Neuronal stem cell (in vitro differentiated cells): ENCODE measurements around the gene OGFOD2.

Source experiments
- DNase-seq: peaks from one replicate; pipeline ENCODE4 v3.0.0-alpha.2; 2013; ENCODE audit warnings: low spot score
- H2AFZ ChIP-seq: one replicate; pipeline ENCODE4 v1.6.1; 2013; ENCODE audit warnings: mild to moderate bottlenecking, low read length, inconsistent platforms
- H2AK5ac ChIP-seq: 2 replicates; pipeline ENCODE4 v1.6.1; 2013; ENCODE audit warnings: low read depth, mild to moderate bottlenecking, inconsistent platforms, low read length, moderate library complexity, mixed read lengths
- H2BK120ac ChIP-seq: 2 replicates; pipeline ENCODE4 v1.6.1; 2013; ENCODE audit warnings: low read depth, mild to moderate bottlenecking, inconsistent platforms, low read length, moderate library complexity, mixed read lengths
- H2BK12ac ChIP-seq: one replicate; pipeline ENCODE4 v1.6.1; 2013; ENCODE audit warnings: low read length, inconsistent platforms
- H2BK15ac ChIP-seq: 2 replicates; pipeline ENCODE4 v1.6.1; 2013; ENCODE audit warnings: mild to moderate bottlenecking, low read length, inconsistent platforms, mixed read lengths
- H2BK5ac ChIP-seq: one replicate; pipeline ENCODE4 v1.6.1; 2013; ENCODE audit warnings: inconsistent platforms, mild to moderate bottlenecking, low read length, moderate library complexity
- H3K14ac ChIP-seq: one replicate; pipeline ENCODE4 v1.6.1; 2013; ENCODE audit warnings: low read length, inconsistent platforms
- H3K18ac ChIP-seq: 2 replicates; pipeline ENCODE4 v1.6.1; 2013; ENCODE audit warnings: low read length, inconsistent platforms
- H3K23ac ChIP-seq: 2 replicates; pipeline ENCODE4 v1.6.1; 2013; ENCODE audit warnings: low read depth, mild to moderate bottlenecking, mixed read lengths, low read length, inconsistent platforms; ENCODE audit not compliant: poor library complexity
- H3K27ac ChIP-seq: replicated peaks from 3 replicates; pipeline ENCODE4 v1.5.1; 2013; ENCODE audit warnings: low read length, inconsistent platforms
- H3K27me3 ChIP-seq, 3 experiments: 2 replicates each; pipeline ENCODE4 v1.6.1; 2013; ENCODE audit warnings: low read length in 3 of 3, mild to moderate bottlenecking in 2 of 3, inconsistent platforms in 1 of 3, low read depth in 1 of 3, mixed read lengths in 1 of 3, moderate library complexity in 1 of 3; ENCODE audit not compliant: control insufficient read depth in 3 of 3, insufficient read depth in 3 of 3
- H3K36me3 ChIP-seq, 2 donors: replicated peaks in 1 of 2; 2 replicates each; pipeline ENCODE4 v1.6.1; 2013; ENCODE audit warnings: low read length in 2 of 2; ENCODE audit not compliant: control insufficient read depth in 2 of 2, insufficient read depth in 2 of 2
- H3K4ac ChIP-seq: 2 replicates; pipeline ENCODE4 v1.6.1; 2013; ENCODE audit warnings: inconsistent platforms, mild to moderate bottlenecking, low read length, moderate library complexity
- H3K4me1 ChIP-seq, 2 donors: 1 replicate in 1 of 2; 2 replicates in 1 of 2; pipeline ENCODE4 v1.6.1; 2013; ENCODE audit warnings: low read length in 2 of 2, low read depth in 1 of 2; ENCODE audit not compliant: control insufficient read depth in 2 of 2, insufficient read depth in 1 of 2
- H3K4me2 ChIP-seq: one replicate; pipeline ENCODE4 v1.6.1; 2013; ENCODE audit warnings: mild to moderate bottlenecking, low read length, inconsistent platforms; ENCODE audit not compliant: insufficient read depth, poor library complexity, severe bottlenecking
- H3K4me3 ChIP-seq, 2 donors: 2 replicates each; pipeline ENCODE4 v1.5.1; 2013; ENCODE audit warnings: low read length in 2 of 2, mild to moderate bottlenecking in 2 of 2, inconsistent platforms in 1 of 2, moderate library complexity in 1 of 2
- H3K79me1 ChIP-seq: one replicate; pipeline ENCODE4 v1.6.1; 2013; ENCODE audit warnings: low read depth, mild to moderate bottlenecking, inconsistent platforms, low read length, moderate library complexity
- H3K9ac ChIP-seq: one replicate; pipeline ENCODE4 v1.6.1; 2013; ENCODE audit warnings: mild to moderate bottlenecking, low read depth, low read length, inconsistent platforms; ENCODE audit not compliant: poor library complexity
- H3K9me3 ChIP-seq, 2 donors: replicated peaks in 1 of 2; 2 replicates each; pipeline versions ENCODE3 to v1.6.1; 2013; ENCODE audit warnings: low read length in 2 of 2, mild to moderate bottlenecking in 2 of 2, inconsistent platforms in 1 of 2, low read depth in 1 of 2, mixed read lengths in 1 of 2, moderate library complexity in 1 of 2; ENCODE audit not compliant: control insufficient read depth in 2 of 2, insufficient read depth in 1 of 2
- H4K8ac ChIP-seq: one replicate; pipeline ENCODE4 v1.6.1; 2013; ENCODE audit warnings: low read depth, mild to moderate bottlenecking, inconsistent platforms, low read length, moderate library complexity
- H4K91ac ChIP-seq: one replicate; pipeline ENCODE4 v1.6.1; 2013; ENCODE audit warnings: low read length, low read depth, mild to moderate bottlenecking, inconsistent platforms; ENCODE audit not compliant: poor library complexity
- WGBS, 2 donors: extraction: QIAGEN DNeasy Blood & Tissue Kit; methylation state at CpG; one replicate each; pipeline ENCODE4 v1.1.7; 2013; ENCODE audit warnings: missing lambda C conversion rate in 2 of 2, mixed read lengths in 1 of 2; ENCODE audit not compliant: insufficient read length in 2 of 2, insufficient replicate concordance in 1 of 2; ENCODE audit errors: extremely low coverage in 2 of 2; 5-methylcytosine and 5-hydroxymethylcytosine counted together

OGFOD2 gene

GRCh38 chr12:122975790-122976647 lies 975 bp downstream of the OGFOD2 start:
- Histone ChIP-seq H2BK15ac (peak overlapping the region; percentile 58), H2AK5ac (no peak overlapping the region), H2BK12ac (no peak overlapping the region), H4K91ac (no peak overlapping the region), H3K18ac (no peak overlapping the region), H3K79me1 (peaks cover 9% of the 10 kb centered on the region), H3K4me3 (peak overlapping the region; percentile 78 to 86), H4K8ac (no peak overlapping the region), H3K27me3 (no peaks in the 10 kb centered on the region), H2BK120ac (no peak overlapping the region), H2BK5ac (peak overlapping the region; percentile 99), H3K4me2 (peak overlapping the region; percentile 79), H3K4ac (no peak overlapping the region), H3K27ac (no peak overlapping the region), H3K36me3 (peaks cover 4 to 27% of the 10 kb centered on the region in 2 donors), H3K14ac (no peak overlapping the region), H3K9me3 (no peaks in the 10 kb centered on the region), H2AFZ (peak overlapping the region; percentile 98), H3K4me1 (peaks cover 11 to 18% of the 10 kb centered on the region in 2 donors), H3K9ac (peak overlapping the region; percentile 99), H3K23ac (peak overlapping the region; percentile 65)
- DNase-seq: no peak
- WGBS, 2 donors: no CpG with 5 or more reads among the region's 8 CpGs

GRCh38 chr12:122976648-122976975 lies 1.6 kb downstream of the OGFOD2 start:
- Histone ChIP-seq H2AFZ (no peak overlapping the region), H3K4me2 (peak overlapping the region; percentile 25), H2AK5ac (no peak overlapping the region), H2BK12ac (peak overlapping the region; percentile 41), H3K9me3 (no peaks in the 10 kb centered on the region), H3K79me1 (peaks cover 14% of the 10 kb centered on the region), H3K14ac (no peak overlapping the region), H3K4me3 (peak overlapping the region in 1 of 2 donors; percentile 78), H3K27me3 (no peaks in the 10 kb centered on the region), H3K18ac (no peak overlapping the region), H3K9ac (no peak overlapping the region), H3K27ac (no peak overlapping the region), H4K91ac (no peak overlapping the region), H2BK120ac (no peak overlapping the region), H2BK15ac (peak overlapping the region; percentile 58), H2BK5ac (no peak overlapping the region), H3K4ac (no peak overlapping the region), H3K36me3 (peaks cover 5 to 29% of the 10 kb centered on the region in 2 donors), H4K8ac (no peak overlapping the region), H3K23ac (peak overlapping the region; percentile 65), H3K4me1 (peaks cover 15 to 22% of the 10 kb centered on the region in 2 donors)
- no CpG with 5 or more reads among the region's 15 CpGs for WGBS, 2 donors
- DNase-seq: no peak

GRCh38 chr12:122977153-122977552 lies 2.1 kb downstream of the OGFOD2 start:
- Histone ChIP-seq H3K4me2 (no peak overlapping the region), H3K9ac (peak overlapping the region; percentile 44), H4K8ac (no peak overlapping the region), H3K27ac (no peak overlapping the region), H3K79me1 (peaks cover 17% of the 10 kb centered on the region), H2BK5ac (no peak overlapping the region), H3K27me3 (no peaks in the 10 kb centered on the region), H4K91ac (no peak overlapping the region), H3K4me3 (peak overlapping the region in 1 of 2 donors; percentile 78), H3K18ac (no peak overlapping the region), H2AK5ac (no peak overlapping the region), H3K23ac (peak overlapping the region; percentile 65), H3K4me1 (peaks cover 18 to 26% of the 10 kb centered on the region in 2 donors), H2BK15ac (no peak overlapping the region), H3K9me3 (no peaks in the 10 kb centered on the region), H3K36me3 (peaks cover 8 to 34% of the 10 kb centered on the region in 2 donors), H2BK120ac (no peak overlapping the region), H3K4ac (no peak overlapping the region), H2BK12ac (no peak overlapping the region), H2AFZ (no peak overlapping the region), H3K14ac (no peak overlapping the region)
- no CpG with 5 or more reads among the region's 6 CpGs for WGBS, 2 donors
- no peak for DNase-seq

GRCh38 chr12:122977655-122978392 lies 2.8 kb downstream of the OGFOD2 start:
- H3K18ac ChIP-seq: no peak overlapping the region
- H3K4me3 ChIP-seq: no peak overlapping the region

More at GRCh38 chr12:122977655-122978392, 2.8 kb downstream of the OGFOD2 start:
- H3K79me1 ChIP-seq: peaks cover 17% of the 10 kb centered on the region
- peak overlapping the region; percentile 9 for H2AK5ac ChIP-seq
- no peak overlapping the region for H4K91ac ChIP-seq
- H3K9me3 ChIP-seq: no peaks in the 10 kb centered on the region
- no peak overlapping the region for H3K23ac ChIP-seq
- H3K27ac ChIP-seq: no peak overlapping the region
- no peak overlapping the region for H3K4ac ChIP-seq
- H2BK120ac ChIP-seq: no peak overlapping the region
- peaks cover 11 to 41% of the 10 kb centered on the region in 2 donors for H3K36me3 ChIP-seq
- WGBS, 2 donors: no CpG with 5 or more reads among the region's 9 CpGs
- H2BK12ac ChIP-seq: no peak overlapping the region
- no peak overlapping the region for H2AFZ ChIP-seq
- H3K14ac ChIP-seq: no peak overlapping the region
- no peak overlapping the region for H3K9ac ChIP-seq
- no peak overlapping the region for H3K4me2 ChIP-seq
- DNase-seq: no peak
- H3K4me1 ChIP-seq: peaks cover 18 to 32% of the 10 kb centered on the region in 2 donors
- H3K27me3 ChIP-seq: no peaks in the 10 kb centered on the region
- H2BK5ac ChIP-seq: no peak overlapping the region
- H4K8ac ChIP-seq: no peak overlapping the region
- no peak overlapping the region for H2BK15ac ChIP-seq
